Measurements from ENCODE around the gene RAB11FIP3. TPM values are rescaled to one million over a fixed set of nuclear protein-coding genes. Genes with fewer than 3 reads are reported as not detected.

The RAB11FIP3 gene
- total RNA-seq, 4 donors from 2014 or later, result 27.0 to 50.1 (median 34.8) TPM

DNA sequence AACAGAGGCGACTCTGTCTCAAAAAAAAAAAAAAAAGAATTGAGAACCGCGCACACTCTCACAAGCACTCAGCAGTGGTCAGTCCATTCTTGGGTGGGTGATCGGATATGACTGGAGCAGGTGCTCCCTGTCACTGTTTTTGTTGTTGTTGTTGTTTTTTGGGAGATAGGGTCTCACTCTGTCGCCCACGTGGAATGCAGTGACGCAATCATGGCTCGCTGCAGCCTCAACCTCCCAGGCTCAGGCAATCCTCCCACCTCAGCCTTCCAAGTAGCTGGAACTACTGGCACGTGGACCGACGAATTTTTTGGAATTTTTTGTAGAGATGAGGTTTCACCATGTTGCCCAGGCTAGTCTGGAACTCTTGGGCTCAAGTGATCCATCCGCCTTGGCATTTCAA is 30.0 kb downstream of the RAB11FIP3 start:
- Histone ChIP-seq H3K4me3 (no peak overlapping the region), H3K27me3 (no peaks in the 10 kb centered on the region), H3K9me3 (no peaks in the 10 kb centered on the region), H3K36me3 (no peaks in the 10 kb centered on the region), H3K4me1 (peaks cover 17 to 18% of the 10 kb centered on the region in 2 donors), H3K27ac (no peak overlapping the region)
- no peak for TF ChIP-seq POLR2A (IDR thresholded peaks at IDR 0.05)
- TF ChIP-seq, protein P1, sequence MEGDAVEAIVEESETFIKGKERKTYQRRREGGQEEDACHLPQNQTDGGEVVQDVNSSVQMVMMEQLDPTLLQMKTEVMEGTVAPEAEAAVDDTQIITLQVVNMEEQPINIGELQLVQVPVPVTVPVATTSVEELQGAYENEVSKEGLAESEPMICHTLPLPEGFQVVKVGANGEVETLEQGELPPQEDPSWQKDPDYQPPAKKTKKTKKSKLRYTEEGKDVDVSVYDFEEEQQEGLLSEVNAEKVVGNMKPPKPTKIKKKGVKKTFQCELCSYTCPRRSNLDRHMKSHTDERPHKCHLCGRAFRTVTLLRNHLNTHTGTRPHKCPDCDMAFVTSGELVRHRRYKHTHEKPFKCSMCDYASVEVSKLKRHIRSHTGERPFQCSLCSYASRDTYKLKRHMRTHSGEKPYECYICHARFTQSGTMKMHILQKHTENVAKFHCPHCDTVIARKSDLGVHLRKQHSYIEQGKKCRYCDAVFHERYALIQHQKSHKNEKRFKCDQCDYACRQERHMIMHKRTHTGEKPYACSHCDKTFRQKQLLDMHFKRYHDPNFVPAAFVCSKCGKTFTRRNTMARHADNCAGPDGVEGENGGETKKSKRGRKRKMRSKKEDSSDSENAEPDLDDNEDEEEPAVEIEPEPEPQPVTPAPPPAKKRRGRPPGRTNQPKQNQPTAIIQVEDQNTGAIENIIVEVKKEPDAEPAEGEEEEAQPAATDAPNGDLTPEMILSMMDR (IDR thresholded peaks at IDR 0.05 in 4 of 5, conservative IDR thresholded peaks at IDR 0.05 in 1 of 5), result no peak
- DNase-seq, result no peak
- ATAC-seq, result no peak
- in situ Hi-C loops (cut with MboI; ENCODE audit: low sequenced_read_pairs in 4 of 4), result no loop called here
- intact Hi-C loops (cut with DNase I; ENCODE audit: low total_unique reads), result no loop called here

DNA sequence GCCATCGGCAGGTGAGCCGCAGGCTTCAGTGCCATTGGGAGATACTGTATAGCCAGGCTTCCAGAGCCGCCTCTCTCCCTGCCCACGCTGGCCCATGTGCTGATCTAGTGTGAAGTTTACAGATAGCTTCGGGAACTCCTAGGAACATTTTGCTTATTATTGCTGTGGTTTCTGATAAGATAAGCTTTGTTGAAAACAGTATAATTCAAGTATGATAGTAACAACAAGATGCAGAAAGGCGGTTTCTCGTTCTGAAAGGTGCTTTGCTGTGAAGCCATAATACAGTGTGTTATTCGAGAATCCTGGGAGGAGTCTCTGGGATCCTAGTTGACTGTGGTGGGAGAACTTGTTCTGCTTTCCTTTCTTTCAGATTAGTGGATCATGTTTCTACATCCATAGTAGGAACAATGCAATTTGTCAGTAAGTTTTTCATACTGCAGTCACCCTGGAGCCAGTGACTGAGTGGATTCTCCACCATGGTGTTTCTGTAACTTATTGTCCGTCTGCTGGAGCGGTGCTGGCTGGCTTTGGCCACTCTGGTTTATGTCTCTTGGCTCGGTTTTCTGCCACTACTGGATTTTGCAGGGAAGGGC is 31.5 kb downstream of the RAB11FIP3 start:
- H3K9me3 ChIP-seq, result no peaks in the 10 kb centered on the region
- H3K27me3 ChIP-seq, result no peaks in the 10 kb centered on the region
- TF ChIP-seq, protein P1 (IDR thresholded peaks at IDR 0.05 in 4 of 5, conservative IDR thresholded peaks at IDR 0.05 in 1 of 5), result peak in 1 of 5 experiments; percentile 12
- no peak for TF ChIP-seq POLR2A (IDR thresholded peaks at IDR 0.05)
- ATAC-seq (peak; percentile 39 to 47), DNase-seq (no peak)
- H3K36me3 ChIP-seq, result peaks cover 0 to 9% of the 10 kb centered on the region in 2 donors
- intact Hi-C loops (cut with DNase I; ENCODE audit: low total_unique reads), result no loop called here
- no peak overlapping the region for H3K4me3 ChIP-seq
- peak overlapping the region; percentile 22 to 49 (median 45) for H3K27ac ChIP-seq
- H3K4me1 ChIP-seq, result peaks cover 17 to 18% of the 10 kb centered on the region in 2 donors
- in situ Hi-C loops (cut with MboI; ENCODE audit: low sequenced_read_pairs in 4 of 4), result no loop called here

DNA sequence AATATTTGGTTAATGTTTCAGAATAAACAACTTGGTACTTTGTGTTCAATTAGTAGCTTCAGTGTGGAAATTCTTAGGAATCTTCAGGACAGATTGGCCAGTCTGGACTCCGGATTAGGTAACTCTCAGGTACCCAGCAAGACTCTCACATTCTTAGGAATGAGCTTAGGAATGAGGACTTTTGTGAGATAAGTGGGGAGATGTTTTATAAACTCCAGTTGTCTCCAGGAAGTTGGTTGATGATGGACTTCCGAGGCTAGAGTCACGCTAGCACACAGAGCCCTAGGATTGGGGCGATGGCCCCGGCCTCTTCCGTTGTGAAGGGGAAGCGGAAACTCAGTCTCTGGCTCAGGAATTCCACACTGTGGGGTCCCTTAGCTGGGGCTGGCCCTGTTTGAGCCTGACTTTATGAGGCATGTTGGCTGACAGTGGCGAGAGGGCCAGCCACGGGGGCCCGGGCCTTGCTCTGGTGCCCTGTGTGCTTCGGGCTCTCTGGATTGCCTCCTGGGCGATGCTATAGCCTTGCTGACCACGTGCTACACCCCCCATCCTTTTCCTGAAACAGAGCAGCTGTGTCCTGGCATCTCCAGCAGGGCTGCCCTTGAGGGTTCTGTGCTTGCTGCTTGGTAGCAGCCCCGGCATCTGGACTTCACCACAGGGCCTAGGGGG is 32.4 kb downstream of the RAB11FIP3 start:
- no peak for DNase-seq
- no peak overlapping the region for H3K4me3 ChIP-seq

DNA sequence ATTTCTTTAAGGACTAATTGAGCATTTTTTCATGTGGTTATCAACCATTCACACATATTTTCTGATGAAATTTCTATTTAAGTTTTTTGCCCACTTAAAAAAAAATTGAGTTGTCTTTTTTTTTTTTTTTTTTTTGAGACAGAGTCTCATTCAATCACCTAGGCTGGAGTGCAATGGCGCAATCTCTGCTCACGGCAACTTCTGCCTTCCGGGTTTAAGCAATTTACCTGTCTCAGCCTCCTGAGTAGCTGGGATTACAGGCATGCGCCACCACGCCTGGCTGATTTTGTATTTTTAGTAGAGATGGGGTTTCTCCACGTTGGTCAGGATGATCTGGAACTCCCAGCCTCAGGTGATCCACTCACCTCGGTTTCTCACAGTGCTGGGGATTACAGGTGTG is 34.3 kb downstream of the RAB11FIP3 start:
- H3K27ac ChIP-seq, result no peak overlapping the region
- TF ChIP-seq POLR2A (IDR thresholded peaks at IDR 0.05), result no peak
- TF ChIP-seq, protein P1 (IDR thresholded peaks at IDR 0.05 in 4 of 5, conservative IDR thresholded peaks at IDR 0.05 in 1 of 5), result no peak
- intact Hi-C loops (cut with DNase I; ENCODE audit: low total_unique reads), result no loop called here
- DNase-seq (no peak), ATAC-seq (no peak)
- no peaks in the 10 kb centered on the region for H3K9me3 ChIP-seq
- in situ Hi-C loops (cut with MboI; ENCODE audit: low sequenced_read_pairs in 4 of 4), result no loop called here
- H3K4me1 ChIP-seq, result peaks cover 17 to 28% of the 10 kb centered on the region in 2 donors
- H3K36me3 ChIP-seq, result peaks cover 0 to 19% of the 10 kb centered on the region in 2 donors
- H3K27me3 ChIP-seq, result no peaks in the 10 kb centered on the region
- H3K4me3 ChIP-seq, result no peak overlapping the region

More for the DNA sequence above, 32.4 kb downstream of the RAB11FIP3 start:
- Histone ChIP-seq H3K27me3 (no peaks in the 10 kb centered on the region), H3K27ac (peak overlapping the region; percentile 22 to 56 (median 49)), H3K9me3 (no peaks in the 10 kb centered on the region), H3K4me1 (peaks cover 17 to 18% of the 10 kb centered on the region in 2 donors), H3K36me3 (peaks cover 0 to 13% of the 10 kb centered on the region in 2 donors)
- intact Hi-C loops (cut with DNase I; ENCODE audit: low total_unique reads) (no loop called here), in situ Hi-C loops (cut with MboI; ENCODE audit: low sequenced_read_pairs in 4 of 4) (no loop called here)
- ATAC-seq, result no peak
- TF ChIP-seq POLR2A (IDR thresholded peaks at IDR 0.05), result no peak
- TF ChIP-seq, protein P1 (IDR thresholded peaks at IDR 0.05 in 4 of 5, conservative IDR thresholded peaks at IDR 0.05 in 1 of 5), result no peak

All from gastrocnemius medialis (tissue), 4 donors.